ENCODE measurements around the gene PFKFB1. TPM values are rescaled to one million over a fixed set of nuclear protein-coding genes. Genes with fewer than 3 reads are reported as not detected.

Gene PFKFB1
- total RNA-seq, 1 experiment from 2014 or later, result 0.81 TPM

DNA sequence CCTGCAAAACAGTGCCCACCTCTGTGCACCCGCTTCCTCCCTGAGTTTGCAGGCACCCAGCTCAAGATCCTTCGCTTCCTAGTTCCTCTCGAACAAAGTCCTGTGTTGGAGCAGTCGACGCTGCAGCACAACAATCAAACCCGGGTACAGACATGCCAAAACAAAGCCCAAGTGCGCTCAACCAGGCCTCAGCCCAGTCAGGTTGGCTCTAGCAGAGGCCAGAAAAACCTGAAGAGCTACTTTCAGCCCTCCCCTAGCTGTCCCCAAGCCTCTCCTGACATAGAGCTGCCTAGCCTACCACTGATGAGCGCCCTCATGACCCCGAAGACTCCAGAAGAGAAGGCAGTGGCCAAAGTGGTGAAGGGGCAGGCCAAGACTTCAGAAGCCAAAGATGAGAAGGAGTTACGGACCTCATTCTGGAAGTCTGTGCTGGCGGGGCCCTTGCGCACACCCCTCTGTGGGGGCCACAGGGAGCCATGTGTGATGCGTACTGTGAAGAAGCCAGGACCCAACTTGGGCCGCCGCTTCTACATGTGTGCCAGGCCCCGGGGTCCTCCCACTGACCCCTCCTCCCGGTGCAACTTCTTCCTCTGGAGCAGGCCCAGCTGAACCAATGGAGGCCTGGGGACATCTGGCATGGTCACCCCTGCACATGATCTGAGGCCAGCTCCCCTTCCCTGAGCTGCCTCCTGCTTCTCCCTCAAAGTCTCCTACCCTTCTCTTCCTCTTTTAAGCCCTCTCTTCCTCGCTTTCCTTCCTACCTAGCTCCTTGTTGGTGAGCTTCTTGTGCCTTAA is 13.0 kb upstream of the PFKFB1 start:
- Histone ChIP-seq H4K20me1 (ENCODE audit: insufficient read depth) (no peaks in the 10 kb centered on the region), H3K4me3 (replicated peaks in 1 of 2; ENCODE audit: low read depth in 1 of 2, low read length in 2 of 2) (no peak overlapping the region), H3K79me2 (ENCODE audit: insufficient read depth, low read length) (peaks cover 14% of the 10 kb centered on the region), H3K4me2 (ENCODE audit: low read length) (peak overlapping the region; percentile 58), H3K36me3 (ENCODE audit: control insufficient read depth in 1 of 2, insufficient read depth in 2 of 2, low read length in 2 of 2) (no peaks in the 10 kb centered on the region; a peak in 1 of 4 replicates), H3K27me3 (ENCODE audit: insufficient read depth, low read length) (no peaks in the 10 kb centered on the region), H3K4me1 (ENCODE audit: control insufficient read depth in 1 of 2, insufficient read depth in 2 of 2, low read length in 2 of 2) (peaks cover 16 to 57% of the 10 kb centered on the region in 2 experiments), H3K9me3 (ENCODE audit: control insufficient read depth in 1 of 2, insufficient read depth in 1 of 2, low read depth in 1 of 2, low read length in 2 of 2) (no peaks in the 10 kb centered on the region), H3K27ac (ENCODE audit: low read depth, low read length) (peak overlapping the region; percentile 72; the same call in 1 of the 2 replicates), H3K9me2 (ENCODE audit: insufficient read depth) (no peaks in the 10 kb centered on the region), H3K9ac (ENCODE audit: low read length) (no peak overlapping the region), H2AFZ (ENCODE audit: low read depth, low read length, poor library complexity, severe bottlenecking) (no peak overlapping the region)
- no TSS peak for BruUV-seq (replicated peaks)
- TF ChIP-seq ZNF274 (IDR thresholded peaks at IDR 0.05; ENCODE audit: low read depth, low read length) (no peak), ZFX (IDR thresholded peaks at IDR 0.05) (no peak), SRF (IDR thresholded peaks at IDR 0.05; ENCODE audit: low read depth) (no peak), YY1 (IDR thresholded peaks at IDR 0.05; ENCODE audit: extremely low read depth, insufficient replicate concordance, low read depth, low read length) (no peak), JUND (IDR thresholded peaks at IDR 0.05) (no peak), EZH2 (IDR thresholded peaks at IDR 0.05) (no peak), CBX3 (IDR thresholded peaks at IDR 0.05; ENCODE audit: low read depth) (no peak)
- TF ChIP-seq, protein P1, sequence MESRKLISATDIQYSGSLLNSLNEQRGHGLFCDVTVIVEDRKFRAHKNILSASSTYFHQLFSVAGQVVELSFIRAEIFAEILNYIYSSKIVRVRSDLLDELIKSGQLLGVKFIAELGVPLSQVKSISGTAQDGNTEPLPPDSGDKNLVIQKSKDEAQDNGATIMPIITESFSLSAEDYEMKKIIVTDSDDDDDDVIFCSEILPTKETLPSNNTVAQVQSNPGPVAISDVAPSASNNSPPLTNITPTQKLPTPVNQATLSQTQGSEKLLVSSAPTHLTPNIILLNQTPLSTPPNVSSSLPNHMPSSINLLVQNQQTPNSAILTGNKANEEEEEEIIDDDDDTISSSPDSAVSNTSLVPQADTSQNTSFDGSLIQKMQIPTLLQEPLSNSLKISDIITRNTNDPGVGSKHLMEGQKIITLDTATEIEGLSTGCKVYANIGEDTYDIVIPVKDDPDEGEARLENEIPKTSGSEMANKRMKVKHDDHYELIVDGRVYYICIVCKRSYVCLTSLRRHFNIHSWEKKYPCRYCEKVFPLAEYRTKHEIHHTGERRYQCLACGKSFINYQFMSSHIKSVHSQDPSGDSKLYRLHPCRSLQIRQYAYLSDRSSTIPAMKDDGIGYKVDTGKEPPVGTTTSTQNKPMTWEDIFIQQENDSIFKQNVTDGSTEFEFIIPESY (IDR thresholded peaks at IDR 0.05; ENCODE audit: extremely low read depth, insufficient replicate concordance, low read length), result no peak
- TF ChIP-seq, protein P2, sequence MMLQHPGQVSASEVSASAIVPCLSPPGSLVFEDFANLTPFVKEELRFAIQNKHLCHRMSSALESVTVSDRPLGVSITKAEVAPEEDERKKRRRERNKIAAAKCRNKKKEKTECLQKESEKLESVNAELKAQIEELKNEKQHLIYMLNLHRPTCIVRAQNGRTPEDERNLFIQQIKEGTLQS (IDR thresholded peaks at IDR 0.05), result no peak
- RAD21 ChIA-PET (ENCODE audit: low non-redundant PET in 1 of 2, low total read pairs in 2 of 2, uncharacterized antibody in 2 of 2, unreplicated experiment in 2 of 2), result no interaction called here
- CTCF ChIA-PET, result interaction anchor here (0.7 kb wide), 1 partner anchor 525 kb away, joined by 3 read pairs; no protein-coding TSS in a partner anchor
- ATAC-seq (no peak), DNase-seq (ENCODE audit: low read depth, low spot score) (no peak)
- POLR2A ChIA-PET, result no interaction called here
- intact Hi-C loops (cut with micrococcal nuclease), result no loop called here

Measured in HCT116 (cell line).